HG02798 (cell line): ENCODE data around the gene SLC39A7.

Experiments
- ATAC-seq: cut with Tn5 transposase; IDR thresholded peaks from one replicate; pipeline ENCODE4 v1.9.1; 2021; ENCODE audit warnings: mild to moderate bottlenecking; ENCODE audit not compliant: unreplicated experiment, poor library complexity

Gene SLC39A7

DNA sequence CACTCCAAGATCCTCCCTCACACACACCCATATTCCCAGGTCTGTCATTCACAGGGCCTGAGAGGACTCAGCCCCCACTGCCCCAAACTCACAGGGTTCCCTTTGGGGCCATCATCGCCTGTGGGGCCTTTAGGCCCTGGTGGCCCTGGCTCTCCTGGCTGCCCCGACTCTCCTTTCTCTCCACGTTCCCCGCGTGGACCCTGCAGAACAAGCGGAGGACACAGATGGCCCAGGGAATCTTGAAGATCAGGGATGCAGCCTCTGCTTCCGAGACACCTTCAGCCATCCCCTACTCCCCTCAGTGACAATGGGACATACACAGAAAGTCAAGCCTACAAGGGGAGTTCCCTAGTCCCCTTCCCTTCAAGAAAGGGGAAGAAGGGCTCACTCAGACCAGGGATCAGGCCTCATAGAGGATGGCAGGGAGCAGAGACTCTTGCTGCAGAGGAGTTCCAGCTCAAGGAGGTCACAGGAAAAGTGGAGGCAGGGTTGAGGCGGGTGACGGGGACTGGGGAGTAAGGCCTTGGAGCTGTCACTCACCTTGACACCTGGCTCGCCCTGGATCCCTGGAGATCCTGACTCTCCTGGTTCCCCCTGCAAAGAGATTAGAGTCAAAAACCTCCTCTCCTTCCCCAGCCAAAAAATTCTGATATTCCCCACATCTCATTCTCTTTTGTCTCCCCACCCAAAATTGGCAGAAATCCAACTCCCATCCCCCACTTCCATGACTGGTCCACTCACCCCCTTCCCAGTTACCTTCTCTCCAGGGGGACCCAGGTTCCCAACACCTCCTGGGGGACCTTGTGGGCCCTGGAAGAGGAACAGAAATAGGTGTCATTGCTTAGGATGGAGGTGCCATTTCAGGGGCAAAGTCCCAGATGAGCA is 31.1 kb upstream of the SLC39A7 start:
- ATAC-seq = no peak

DNA sequence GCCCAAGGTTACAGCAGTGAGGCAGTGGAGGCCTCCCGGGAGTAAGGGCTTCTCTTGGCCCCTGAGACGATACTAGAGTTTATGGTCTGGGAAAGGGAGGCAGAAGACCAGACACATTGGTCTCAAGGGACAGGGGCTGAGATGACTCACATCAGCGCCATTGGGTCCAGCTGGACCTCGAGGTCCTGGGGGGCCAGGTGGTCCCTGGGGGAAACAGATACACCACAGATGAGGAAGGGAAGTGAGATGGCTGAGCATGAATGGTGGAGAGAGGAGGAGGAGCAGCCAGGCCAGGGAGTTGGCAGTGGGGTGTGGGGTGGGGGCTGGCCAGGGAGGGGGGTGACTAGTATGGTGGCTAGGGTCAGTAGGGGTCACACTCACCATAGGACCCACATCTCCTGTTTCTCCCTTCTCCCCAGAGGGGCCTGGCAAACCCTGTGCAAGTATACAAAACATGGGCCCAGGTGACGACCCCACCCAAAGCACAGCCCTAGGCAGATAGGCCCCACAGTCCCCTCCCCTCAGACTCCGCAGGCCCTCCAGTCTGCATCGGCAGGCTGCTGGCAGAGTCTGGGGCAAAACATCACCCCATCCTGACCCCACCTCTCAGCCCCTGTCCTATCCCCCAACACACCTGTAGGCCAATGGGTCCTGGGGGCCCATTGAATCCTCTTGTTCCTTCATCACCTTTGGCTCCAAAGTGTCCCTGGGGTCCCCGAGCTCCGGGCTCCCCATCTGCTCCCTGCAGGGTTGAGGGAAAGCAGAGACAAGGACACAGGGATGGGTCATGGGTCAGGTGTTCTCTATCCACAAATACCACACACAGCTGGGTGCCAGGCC is 30.3 kb upstream of the SLC39A7 start:
- ATAC-seq = no peak

DNA sequence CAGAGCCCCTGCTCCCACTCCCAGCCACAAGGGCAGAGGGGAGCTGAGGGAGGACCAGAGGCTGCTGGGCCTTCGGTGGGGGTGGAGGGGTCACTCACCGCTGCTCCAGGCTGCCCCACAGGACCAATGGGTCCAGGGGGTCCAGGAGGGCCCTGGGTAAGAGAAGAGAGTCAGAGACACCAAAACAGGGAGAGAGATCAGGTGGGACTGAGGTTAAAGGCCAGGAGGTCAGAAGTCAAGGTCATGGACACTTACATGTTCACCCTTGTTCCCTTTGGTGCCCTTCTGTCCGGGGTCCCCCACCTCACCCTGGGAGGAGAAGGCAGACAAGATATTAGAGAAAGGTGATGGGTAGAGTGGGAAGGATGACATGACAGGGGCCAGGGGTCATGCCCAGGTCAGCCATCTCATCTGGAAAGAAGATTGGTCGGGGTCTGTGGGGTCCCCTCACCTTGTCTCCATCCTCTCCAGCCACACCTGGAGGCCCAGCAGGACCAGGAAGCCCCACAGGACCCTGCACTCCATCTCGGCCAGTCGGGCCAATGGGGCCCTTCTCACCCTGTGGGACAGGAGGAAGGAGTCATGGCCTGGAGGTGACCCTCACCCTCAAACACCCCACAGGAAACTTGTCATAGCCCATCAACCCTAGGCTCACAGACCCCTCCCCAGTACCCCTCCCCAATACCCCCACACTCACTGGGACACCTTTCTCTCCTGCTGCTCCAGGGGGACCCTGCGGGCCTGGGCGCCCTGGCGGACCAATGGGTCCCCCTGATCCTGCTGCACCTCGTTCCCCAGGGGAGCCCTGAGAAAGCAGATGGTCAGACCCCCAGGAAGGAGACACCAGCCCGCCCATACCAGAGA is 29.4 kb upstream of the SLC39A7 start:
- ATAC-seq = no peak

DNA sequence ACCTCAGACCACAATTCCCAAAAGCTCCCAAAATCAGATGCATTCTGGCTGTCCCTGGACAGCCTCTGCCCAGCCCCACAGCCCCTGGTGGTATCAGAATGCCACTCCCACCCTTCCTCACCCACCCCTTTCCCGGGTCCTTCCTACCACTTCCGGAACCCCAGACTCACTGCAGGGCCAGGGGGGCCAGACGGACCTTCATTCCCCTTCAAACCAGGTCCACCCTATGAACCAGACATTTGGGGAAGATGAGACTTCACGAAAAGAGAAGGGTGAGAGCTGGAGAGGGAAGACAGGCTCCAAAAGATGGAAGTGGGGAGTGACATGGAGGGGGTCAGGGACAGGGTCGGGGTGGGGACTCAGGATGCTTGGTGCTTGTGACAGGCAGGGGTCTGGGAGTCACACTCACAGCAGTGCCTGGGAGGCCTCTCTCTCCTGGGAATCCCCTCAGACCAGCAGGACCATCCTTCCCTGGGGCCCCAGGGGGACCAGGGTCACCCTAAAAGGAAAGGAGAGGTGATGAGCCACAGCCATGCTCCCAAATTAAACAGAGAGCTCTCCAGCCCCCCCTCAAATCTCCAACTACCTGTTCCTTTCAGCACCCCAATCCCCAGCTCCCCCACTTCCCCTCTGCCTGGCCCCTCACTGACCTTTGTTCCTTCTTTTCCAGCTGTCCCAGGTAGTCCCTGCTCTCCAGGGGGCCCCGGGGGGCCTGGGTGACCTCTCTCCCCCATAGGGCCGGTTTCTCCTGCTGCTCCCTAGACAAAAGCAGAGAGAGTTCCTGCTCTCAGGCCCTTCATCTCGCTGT is 28.6 kb upstream of the SLC39A7 start:
- no peak for ATAC-seq

DNA sequence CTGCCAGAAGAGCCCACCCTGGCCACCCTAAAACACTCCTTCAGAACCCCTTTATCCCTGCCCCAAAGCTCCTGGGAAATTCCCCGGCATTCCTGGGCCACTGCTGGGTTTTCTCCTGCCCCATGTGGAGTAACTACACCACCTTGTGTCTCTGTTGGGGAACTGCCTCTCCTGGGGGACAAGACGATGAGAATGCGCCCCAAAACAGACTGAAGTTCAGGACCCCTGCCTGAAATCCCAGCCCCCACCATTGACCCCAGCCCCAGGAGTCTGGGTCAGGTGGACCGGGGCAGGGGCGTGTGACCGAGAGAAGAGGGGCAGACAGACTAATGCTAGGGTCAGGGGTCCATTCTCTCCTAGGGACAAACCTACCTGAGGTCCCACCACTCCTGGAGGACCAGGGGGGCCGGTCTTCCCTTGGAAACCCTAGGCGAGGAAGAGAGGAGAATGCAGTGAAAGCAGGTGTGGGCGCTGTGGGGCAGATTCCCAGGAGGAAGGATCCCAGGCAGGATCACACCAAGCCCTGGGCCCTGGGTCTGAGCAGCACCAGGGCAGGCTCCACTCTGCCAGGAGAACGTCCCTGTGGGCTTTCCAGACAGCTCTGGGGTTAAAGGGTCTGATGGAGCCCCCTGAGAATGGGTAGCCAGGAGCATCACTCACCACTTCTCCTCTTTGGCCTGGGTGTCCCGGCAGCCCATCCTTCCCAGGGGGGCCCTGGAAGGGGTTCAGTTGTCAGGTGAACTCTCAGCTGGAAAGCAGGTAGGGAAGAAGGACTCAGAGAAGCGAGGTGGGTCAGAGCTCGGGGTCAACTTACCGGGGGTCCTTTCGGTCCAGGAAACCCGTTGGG is 27.8 kb upstream of the SLC39A7 start:
- ATAC-seq = no peak

DNA sequence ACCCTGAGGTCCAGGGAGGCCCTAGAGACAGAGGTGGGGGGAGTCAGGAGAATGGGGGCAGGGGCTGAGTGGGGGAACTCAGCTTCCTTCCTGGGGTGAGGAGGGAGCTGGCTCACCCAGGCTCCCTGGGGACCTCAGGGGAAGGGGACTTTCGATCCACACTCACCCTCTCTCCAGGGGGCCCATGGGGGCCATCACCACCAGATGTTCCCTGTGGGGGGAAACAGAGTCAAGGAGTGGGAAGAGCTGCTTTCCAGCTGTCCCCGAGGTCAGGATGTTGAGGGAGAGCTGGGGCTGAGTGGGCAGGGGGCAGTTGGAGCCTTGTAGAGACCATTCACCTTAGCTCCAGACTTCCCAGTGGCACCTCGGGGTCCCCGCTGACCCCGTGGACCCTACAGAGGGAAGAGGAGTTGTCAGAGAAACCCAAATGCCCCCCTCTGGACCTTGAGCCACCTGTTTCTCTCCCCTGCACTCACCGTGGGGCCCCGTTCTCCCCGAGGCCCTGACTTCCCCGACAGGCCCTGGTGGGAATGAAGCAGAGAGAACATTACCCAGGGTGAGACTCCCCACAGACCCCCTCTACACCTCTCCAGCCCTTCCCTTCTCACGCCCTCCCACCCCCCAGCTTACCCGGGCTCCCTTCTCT is 27.0 kb upstream of the SLC39A7 start:
- no peak for ATAC-seq

DNA sequence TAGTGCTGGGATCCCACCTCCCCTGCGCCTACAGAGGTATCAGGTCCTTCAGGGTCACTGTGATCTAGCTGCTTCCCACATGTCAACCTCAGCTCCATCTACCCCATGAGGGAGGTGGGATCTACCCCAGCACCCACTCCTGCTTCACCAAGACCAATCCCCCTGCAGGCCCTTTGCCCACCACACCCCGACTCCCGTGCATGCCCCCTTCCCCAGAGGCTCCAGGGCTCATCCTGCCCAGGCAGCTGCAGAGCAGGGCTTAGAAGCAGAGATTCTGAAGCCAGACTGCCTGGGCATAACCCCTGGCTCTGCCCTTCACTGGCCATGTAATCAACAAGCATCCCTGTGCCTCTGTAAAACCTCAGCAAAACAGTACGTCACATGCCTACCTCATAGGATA is 25.9 kb upstream of the SLC39A7 start:
- ATAC-seq = no peak

DNA sequence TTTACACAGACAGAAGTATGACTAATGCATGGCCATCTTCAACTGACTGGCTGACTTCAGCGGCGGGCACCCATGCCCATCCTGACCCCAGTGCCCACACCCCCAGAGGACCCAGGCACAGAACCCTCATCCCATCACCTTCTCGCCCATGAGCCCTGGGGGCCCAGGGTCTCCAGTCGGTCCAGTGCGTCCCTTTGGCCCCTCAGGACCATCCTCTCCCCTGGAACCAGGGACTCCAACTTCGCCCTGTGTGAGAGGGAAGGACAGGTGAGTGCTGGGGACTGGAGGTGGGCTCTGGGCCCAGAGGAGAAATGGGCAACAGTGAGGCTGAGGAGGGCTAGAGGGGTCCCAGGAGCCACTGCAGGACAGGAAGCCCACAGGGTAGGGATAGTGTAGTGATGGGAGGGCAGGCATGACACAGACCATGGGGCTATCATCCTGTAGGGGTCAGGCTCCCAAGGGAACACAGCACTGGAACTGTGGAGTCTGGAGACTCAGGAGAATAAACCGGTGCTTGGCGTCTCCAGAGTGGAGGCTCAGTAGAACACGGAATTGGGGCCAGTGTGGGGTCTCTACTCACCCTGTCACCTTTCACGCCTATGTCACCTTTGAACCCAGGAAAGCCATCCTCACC is 25.1 kb upstream of the SLC39A7 start:
- no peak for ATAC-seq

DNA sequence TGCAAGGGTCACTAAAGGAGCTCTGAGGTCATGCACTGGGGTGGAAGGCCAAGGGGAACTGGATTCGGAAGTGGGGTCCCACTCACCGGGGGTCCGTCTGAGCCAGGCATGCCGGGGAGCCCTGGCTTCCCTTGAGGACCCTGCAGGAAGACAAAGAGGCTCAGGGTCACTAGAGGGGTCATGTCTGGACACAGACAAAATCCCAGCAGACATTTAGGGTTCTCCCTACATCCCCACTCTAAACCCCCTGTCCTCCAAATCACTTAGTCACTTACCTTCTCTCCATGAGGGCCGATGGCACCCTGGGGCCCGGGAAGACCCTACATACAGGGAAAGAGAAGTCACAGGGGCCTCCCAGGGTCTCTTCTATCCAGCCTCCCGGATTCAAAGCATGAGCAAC is 23.8 kb upstream of the SLC39A7 start:
- no peak for ATAC-seq

DNA sequence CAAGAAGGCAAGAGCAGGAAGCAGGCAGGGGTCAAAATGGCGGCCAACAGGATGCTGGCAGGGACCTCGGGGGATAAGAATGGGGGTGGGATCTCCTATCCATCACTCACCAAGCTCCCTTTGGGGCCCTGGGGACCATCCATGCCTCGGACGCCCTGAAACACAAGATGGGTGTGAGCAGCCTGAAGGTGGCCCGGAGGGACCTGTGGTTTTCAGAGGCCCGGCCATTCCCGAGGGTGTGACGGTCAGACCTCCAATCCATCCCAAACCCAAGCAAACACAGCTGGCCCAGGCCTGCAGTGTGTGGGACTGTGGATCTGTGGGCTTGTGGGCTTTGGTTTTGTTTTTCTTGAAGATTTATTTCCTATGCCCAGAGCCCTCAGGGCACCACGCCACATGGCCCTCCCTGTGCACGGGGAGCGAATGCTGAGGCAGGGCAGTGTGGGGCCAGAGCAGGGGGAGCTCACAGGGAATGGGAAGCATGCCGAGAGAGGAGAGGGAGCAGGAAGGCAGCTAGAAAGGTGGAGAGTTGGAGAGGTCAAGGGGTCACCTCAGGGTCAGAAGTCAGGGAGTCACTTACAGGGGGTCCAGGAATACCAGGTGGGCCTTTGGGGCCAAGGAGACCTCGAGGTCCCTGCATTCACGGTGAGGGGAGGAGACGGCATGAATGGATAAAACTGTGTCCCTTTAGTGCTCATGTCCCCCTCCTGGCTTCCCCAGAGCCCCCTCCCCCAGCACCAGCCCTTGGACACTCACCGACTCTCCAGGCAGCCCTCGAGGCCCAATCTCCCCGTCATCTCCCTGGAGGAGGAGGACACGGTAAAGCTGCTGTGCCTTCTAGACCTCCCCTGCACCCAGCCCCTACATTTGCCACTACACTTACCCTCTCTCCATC is 22.9 kb upstream of the SLC39A7 start:
- no peak for ATAC-seq

DNA sequence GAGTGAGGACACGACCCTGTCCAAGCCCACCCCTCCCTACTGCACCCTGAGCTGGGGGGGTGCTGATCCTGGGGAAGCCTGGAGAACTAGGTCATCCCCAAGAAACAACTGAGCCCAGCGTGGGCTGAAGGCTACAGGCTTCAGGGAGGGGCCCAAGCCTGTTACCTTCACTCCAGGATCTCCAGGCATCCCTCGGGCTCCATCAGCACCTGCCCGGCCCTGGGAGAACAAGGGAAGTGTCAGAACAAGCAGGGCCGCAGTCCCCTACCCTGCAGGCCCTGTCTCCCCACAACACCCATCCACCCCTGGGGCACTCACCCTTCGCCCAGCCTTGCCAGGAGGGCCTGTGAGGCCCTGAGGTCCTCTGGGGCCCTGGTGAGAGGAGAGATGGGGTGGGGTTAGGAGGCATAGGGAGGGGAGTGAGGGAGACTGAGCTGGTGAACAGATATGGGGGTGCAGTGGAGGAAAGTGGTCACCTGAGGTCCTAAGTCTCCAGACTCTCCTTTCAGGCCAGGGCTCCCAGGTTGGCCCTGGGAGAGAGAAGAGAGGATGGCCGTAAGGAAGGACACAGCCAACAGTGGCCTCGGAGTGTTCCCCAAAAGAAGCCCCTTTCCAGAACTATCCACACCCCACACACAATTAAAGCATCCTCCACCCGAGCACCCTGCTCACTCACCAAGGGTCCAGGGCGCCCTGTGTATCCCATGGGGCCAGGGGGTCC is 21.8 kb upstream of the SLC39A7 start:
- ATAC-seq = no peak

DNA sequence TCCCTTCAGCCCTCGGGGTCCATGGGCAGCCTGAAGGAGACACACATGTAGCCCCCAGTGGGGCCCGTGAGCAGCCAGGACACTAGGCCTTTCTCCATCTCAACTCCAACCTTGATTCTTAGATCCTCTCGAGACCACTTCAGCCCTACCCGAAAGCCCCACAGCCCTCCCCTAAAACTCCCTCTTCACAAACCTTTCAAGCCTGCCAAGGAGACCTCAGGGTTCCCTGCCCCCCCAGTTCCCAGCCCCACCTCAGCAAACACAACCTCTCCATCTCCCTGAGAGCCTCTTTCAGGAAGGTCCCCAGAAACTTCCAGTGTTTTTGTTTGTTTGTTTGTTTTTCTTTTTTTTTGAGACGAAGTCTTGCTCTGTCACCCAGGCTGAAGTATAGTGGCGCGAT is 19.5 kb upstream of the SLC39A7 start:
- no peak for ATAC-seq

DNA sequence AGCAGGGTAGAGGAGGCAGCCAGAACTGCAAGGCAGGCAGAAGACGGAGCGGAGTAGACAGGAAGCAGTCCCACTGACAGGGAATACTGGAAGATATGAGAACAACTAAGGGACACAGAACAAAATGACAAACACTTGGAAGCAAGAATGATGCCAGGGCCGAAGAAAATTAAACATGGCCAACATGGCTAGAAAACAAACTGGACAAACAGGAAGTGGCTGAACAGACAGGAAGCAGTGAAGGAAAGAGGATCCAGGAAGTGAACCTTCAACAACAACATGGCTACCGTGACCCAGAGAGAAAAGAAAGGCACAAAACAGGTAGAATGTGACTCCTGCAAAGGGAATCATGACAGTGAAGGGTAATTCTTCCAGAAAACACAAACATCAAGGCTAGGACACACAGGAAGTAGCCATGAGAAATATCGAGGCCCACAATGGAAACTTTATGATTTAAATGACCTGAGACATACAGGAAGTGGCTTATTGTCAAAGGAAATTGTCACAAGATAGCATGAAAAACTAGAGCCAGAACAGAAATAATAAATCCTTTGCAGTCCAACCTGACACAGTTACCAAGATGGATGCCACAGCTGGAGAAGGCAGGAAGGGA is 17.5 kb upstream of the SLC39A7 start:
- ATAC-seq = no peak

DNA sequence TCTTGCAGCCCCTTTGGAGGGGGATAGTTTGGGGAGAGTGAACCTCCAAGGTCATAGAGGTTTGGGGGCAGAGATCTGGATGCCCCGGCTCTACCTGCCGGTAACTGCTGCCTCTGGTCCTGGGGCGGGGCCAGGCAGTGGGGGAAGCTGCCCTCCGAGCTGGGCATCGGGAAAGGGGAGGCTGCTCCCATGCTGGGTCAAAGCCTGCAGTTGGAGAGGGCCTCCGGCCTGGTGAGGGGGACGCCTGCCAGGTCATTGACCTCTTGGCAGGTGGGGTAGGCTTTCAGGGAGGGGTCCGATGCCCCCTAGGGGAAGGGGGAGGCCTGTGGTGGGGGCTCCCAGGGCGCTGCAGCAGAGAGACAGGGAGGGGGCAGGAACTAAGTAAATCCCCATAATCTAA is 15.5 kb upstream of the SLC39A7 start:
- ATAC-seq = no peak

DNA sequence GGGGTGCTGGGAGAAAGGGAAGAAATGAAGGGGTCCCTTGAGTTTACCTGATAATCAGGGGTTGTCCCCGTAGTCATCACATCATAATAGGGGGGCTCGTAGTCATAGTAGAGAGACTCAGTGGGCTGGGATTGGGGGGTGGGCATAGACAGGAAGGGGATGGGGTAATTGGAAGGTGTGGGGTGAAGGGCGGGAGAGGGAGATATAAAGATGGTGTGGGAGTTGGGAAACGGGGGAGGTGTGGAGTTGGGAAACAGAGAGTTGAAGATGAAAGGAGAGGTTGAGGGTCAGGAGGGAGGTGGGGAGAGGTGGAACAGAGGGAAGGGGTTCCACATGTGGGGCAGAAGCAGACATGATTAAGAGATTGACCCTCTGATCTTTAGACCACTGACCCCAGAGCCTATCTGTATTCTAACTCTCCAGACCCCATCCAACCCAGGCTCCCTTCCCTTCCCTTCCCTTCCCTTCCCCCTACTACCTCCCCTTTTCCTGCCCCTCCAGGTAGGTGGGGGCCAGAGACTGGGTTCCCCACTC is 14.9 kb upstream of the SLC39A7 start:
- no peak for ATAC-seq

DNA sequence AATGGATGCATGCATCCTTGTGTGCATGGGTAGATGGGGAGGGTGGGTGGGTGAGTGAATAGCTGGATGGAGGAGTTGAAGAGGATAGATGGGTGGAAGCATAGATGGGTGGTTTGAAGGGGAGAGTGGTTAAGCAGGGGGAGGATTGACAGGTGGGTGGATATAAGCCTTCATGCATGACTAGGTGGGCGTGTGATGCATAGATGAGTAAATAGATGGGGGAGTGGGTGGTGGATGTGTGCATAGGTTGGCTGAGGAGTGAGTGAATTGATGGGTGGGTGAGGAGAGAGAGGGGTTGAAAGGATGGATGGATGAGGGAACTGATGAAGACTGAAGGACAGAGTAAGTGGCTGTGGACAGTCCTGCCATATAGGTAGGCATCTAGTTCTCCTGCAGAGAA is 12.9 kb upstream of the SLC39A7 start:
- no peak for ATAC-seq
